Suprapubic skin (tissue), 4 donors: ENCODE data around the gene ZNF14.

Source experiments
- EP300 ChIP-seq: sonication (generic); formaldehyde crosslinking; IDR thresholded peaks from one replicate; pipeline ENCODE4 v1.6.1; 2017; ENCODE audit warnings: antibody characterized with exemption
- POLR2A ChIP-seq, 2 donors: fragments of 450-650 bp; IDR thresholded peaks; one replicate each; pipeline ENCODE4 v1.6.1; 2017; ENCODE audit warnings: antibody characterized with exemption in 2 of 2, mild to moderate bottlenecking in 2 of 2, moderate library complexity in 2 of 2
- POLR2AphosphoS5 ChIP-seq, 3 donors: sonication (generic); formaldehyde crosslinking; IDR thresholded peaks; one replicate each; pipeline ENCODE4 v1.6.1; 2017; ENCODE audit warnings: antibody characterized with exemption in 3 of 3
- TF ChIP-seq, protein P1 (sequence below), 2 donors: fragments of 200-600 bp in 1 of 2; fragments of 450-650 bp in 1 of 2; sonication (generic) in 1 of 2; IDR thresholded peaks; one replicate each; pipeline ENCODE4 v1.5.1; 2016 to 2019; ENCODE audit warnings: antibody characterized with exemption in 2 of 2, mild to moderate bottlenecking in 1 of 2, moderate library complexity in 1 of 2

DNA sequence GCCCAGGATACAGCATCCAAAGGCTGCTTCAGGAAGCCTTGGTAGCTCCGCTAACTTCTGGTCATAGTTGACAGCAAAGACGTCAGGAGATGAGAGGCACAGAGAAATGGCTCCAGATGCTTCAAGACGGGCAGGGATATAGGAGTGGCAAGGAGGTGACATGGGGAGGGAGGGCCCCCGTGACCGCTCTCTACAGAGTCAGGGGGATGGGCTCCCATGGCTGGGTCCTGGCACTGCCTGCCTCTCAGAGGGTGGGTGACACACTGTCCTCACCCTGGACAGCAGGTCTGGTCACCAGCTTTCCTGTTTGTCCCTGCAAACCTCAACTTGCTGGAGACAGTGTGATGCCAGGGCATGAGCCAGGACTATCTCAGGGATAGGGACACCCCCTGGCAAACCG lies 10.3 kb upstream of the ZNF14 start:
- TF ChIP-seq, protein P1, sequence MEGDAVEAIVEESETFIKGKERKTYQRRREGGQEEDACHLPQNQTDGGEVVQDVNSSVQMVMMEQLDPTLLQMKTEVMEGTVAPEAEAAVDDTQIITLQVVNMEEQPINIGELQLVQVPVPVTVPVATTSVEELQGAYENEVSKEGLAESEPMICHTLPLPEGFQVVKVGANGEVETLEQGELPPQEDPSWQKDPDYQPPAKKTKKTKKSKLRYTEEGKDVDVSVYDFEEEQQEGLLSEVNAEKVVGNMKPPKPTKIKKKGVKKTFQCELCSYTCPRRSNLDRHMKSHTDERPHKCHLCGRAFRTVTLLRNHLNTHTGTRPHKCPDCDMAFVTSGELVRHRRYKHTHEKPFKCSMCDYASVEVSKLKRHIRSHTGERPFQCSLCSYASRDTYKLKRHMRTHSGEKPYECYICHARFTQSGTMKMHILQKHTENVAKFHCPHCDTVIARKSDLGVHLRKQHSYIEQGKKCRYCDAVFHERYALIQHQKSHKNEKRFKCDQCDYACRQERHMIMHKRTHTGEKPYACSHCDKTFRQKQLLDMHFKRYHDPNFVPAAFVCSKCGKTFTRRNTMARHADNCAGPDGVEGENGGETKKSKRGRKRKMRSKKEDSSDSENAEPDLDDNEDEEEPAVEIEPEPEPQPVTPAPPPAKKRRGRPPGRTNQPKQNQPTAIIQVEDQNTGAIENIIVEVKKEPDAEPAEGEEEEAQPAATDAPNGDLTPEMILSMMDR (IDR thresholded peaks at IDR 0.05): no peak
- no peak for TF ChIP-seq EP300
- TF ChIP-seq POLR2A (IDR thresholded peaks at IDR 0.05): no peak
- TF ChIP-seq POLR2AphosphoS5 (IDR thresholded peaks at IDR 0.05): no peak
